GM18519 (cell line): Measurements from ENCODE around the gene CTNNA2.

Source experiments
- ATAC-seq: cut with Tn5 transposase; IDR thresholded peaks from one replicate; pipeline ENCODE4 v1.9.1; 2021; ENCODE audit warnings: mild to moderate bottlenecking, moderate library complexity; ENCODE audit not compliant: unreplicated experiment, low FRiP score

CTNNA2 gene

GRCh38 chr2:80338794-80339193, 825.9 kb downstream of the CTNNA2 start:
- no peak for ATAC-seq

- no peak for ATAC-seq
Observed at GRCh38 chr2:80340022-80340421, 827.2 kb downstream of the CTNNA2 start.

- ATAC-seq: no peak
Observed at GRCh38 chr2:80348078-80348477, 835.2 kb downstream of the CTNNA2 start.

GRCh38 chr2:80348953-80349352, 836.1 kb downstream of the CTNNA2 start:
- ATAC-seq: no peak

- ATAC-seq: no peak
Observed at GRCh38 chr2:80351231-80351630, 838.4 kb downstream of the CTNNA2 start.

- no peak for ATAC-seq
Observed at GRCh38 chr2:80354858-80355257, 842.0 kb downstream of the CTNNA2 start.

GRCh38 chr2:80361904-80362303, 849.1 kb downstream of the CTNNA2 start:
- ATAC-seq: no peak

- no peak for ATAC-seq
Observed at GRCh38 chr2:80363330-80363729, 850.5 kb downstream of the CTNNA2 start.

- ATAC-seq: no peak
Observed at GRCh38 chr2:80363791-80364349, 851.0 kb downstream of the CTNNA2 start.

GRCh38 chr2:80364524-80365212, 851.8 kb downstream of the CTNNA2 start:
- ATAC-seq: no peak

- ATAC-seq: no peak
Observed at GRCh38 chr2:80365762-80366161, 852.9 kb downstream of the CTNNA2 start.

GRCh38 chr2:80370375-80371009, 857.6 kb downstream of the CTNNA2 start:
- no peak for ATAC-seq

GRCh38 chr2:80374105-80374504, 861.3 kb downstream of the CTNNA2 start:
- ATAC-seq: no peak

- ATAC-seq: no peak
Observed at GRCh38 chr2:80377071-80377470, 864.2 kb downstream of the CTNNA2 start.

- ATAC-seq: no peak
Observed at GRCh38 chr2:80380736-80381135, 867.9 kb downstream of the CTNNA2 start.

GRCh38 chr2:80381666-80382065, 868.8 kb downstream of the CTNNA2 start:
- ATAC-seq: no peak

GRCh38 chr2:80392441-80392840, 879.6 kb downstream of the CTNNA2 start:
- no peak for ATAC-seq

- no peak for ATAC-seq
Observed at GRCh38 chr2:80393991-80394390, 881.1 kb downstream of the CTNNA2 start.

- no peak for ATAC-seq
Observed at GRCh38 chr2:80395251-80395650, 882.4 kb downstream of the CTNNA2 start.

- no peak for ATAC-seq
Observed at GRCh38 chr2:80396276-80396675, 883.4 kb downstream of the CTNNA2 start.

- no peak for ATAC-seq
Observed at GRCh38 chr2:80403081-80403480, 890.2 kb downstream of the CTNNA2 start.

- ATAC-seq: no peak
Observed at GRCh38 chr2:80407377-80407776, 894.5 kb downstream of the CTNNA2 start.
